GM12878 (cell line): ENCODE results near the gene HDAC9. TPM values are rescaled to one million over a fixed set of nuclear protein-coding genes. Genes with fewer than 3 reads are reported as not detected.

ENCODE experiments used
- ATF3 ChIP-seq: IDR thresholded peaks from 2 replicates; pipeline ENCODE4 v1.6.1; 2011; ENCODE audit warnings: low read depth, mild to moderate bottlenecking, low read length, moderate library complexity, borderline replicate concordance; ENCODE audit errors: extremely low read depth
- E2F4 ChIP-seq: IDR thresholded peaks from 2 replicates; pipeline ENCODE4 v1.6.1; 2012; ENCODE audit warnings: low read depth, low read length, improper control_type of control experiment
- IRF4 ChIP-seq: IDR thresholded peaks from 2 replicates; pipeline ENCODE4 v1.6.1; 2011; ENCODE audit warnings: low read depth, low read length
- IRF5 ChIP-seq: fragments of 450-650 bp; IDR thresholded peaks from 2 replicates; pipeline ENCODE4 v1.6.1; 2017; ENCODE audit warnings: borderline replicate concordance
- SREBF2 ChIP-seq: IDR thresholded peaks from 2 replicates; pipeline ENCODE4 v1.6.1; 2012; ENCODE audit warnings: mild to moderate bottlenecking, low read length
- ZBTB4 ChIP-seq: fragments of 450-650 bp; formaldehyde crosslinking; IDR thresholded peaks from 2 replicates; pipeline ENCODE4 v1.4.0; 2022; ENCODE audit warnings: mild to moderate bottlenecking, moderate library complexity
- ZZZ3 ChIP-seq: IDR thresholded peaks from 2 replicates; pipeline ENCODE4 v1.6.1; 2011; ENCODE audit warnings: low read depth; ENCODE audit not compliant: control insufficient read depth, insufficient read length
- polyA plus RNA-seq, 11 experiments: library from polyadenylated mRNA; depleted of rRNA in 4 of 11; unstranded in 6 of 11; stranded (reverse) in 5 of 11; fragments of >200 nt; fragmentation: Nextera tagmentation in 4 of 11; fragmentation: Illumina TruSeq in 1 of 11; extraction: Ambion mirVana in 4 of 11; extraction: Trizol in 1 of 11; gene quantifications; 1 replicate in 1 of 11; 2 replicates in 10 of 11; pipeline versions ENCODE4 v1.2.1 to v1.2.3, GENCODE V29; 2011 to 2016; ENCODE audit warnings: inconsistent platforms in 2 of 11, missing spikeins in 2 of 11, low read depth in 1 of 11
- total RNA-seq, 4 experiments: library from RNA; depleted of rRNA in 3 of 4; stranded (reverse); fragments of >200 nt in 3 of 4; fragmentation: Illumina TruSeq in 1 of 4; extraction: Trizol in 1 of 4; gene quantifications; 2 replicates each; pipeline versions ENCODE4 v1.2.1 to v1.2.3, GENCODE V29; 2013 to 2021

The HDAC9 gene
- total and polyA plus RNA-seq, 10 of the 15 experiments (the other 5 are each of a cell fraction or from before 2014, with no cell fraction given), result 0.73 to 12.8 (median 0.92) TPM

GRCh38 chr7:18873734-18874336 lies 378.3 kb downstream of the HDAC9 start (continued):
- TF ChIP-seq ZBTB4 (CRISPR knock-in tag), result no peak
- no peak for TF ChIP-seq IRF4
- TF ChIP-seq ATF3, result no peak
- TF ChIP-seq SREBF2, result no peak
- no peak for TF ChIP-seq IRF5
- no peak for TF ChIP-seq ZZZ3
- TF ChIP-seq E2F4, result no peak
